Activated CD4-positive, alpha-beta T cell treated with anti-CD3 and anti-CD28 coated beads, Interleukin-2, amount 10 ng/mL, durations not matched to agents 24 days and 14 days (primary cell): Measurements from ENCODE around the gene ATG10. TPM values are rescaled to one million over a fixed set of nuclear protein-coding genes. Genes with fewer than 3 reads are reported as not detected.

ENCODE experiments used
- DNase-seq: peaks from one replicate; pipeline ENCODE4 v3.0.0; 2022
- H3K27ac Mint-ChIP-seq: one replicate; pipeline ENCODE4 v1.8.0; 2022; ENCODE audit warnings: mild to moderate bottlenecking, mixed read lengths
- H3K27me3 Mint-ChIP-seq: one replicate; pipeline ENCODE4 v1.8.0; 2022; ENCODE audit warnings: mixed read lengths
- H3K36me3 Mint-ChIP-seq: one replicate; pipeline ENCODE4 v1.8.0; 2022; ENCODE audit warnings: low read depth, mild to moderate bottlenecking, mixed read lengths
- H3K4me1 Mint-ChIP-seq: one replicate; pipeline ENCODE4 v1.8.0; 2021; ENCODE audit warnings: mixed read lengths
- H3K4me3 Mint-ChIP-seq: one replicate; pipeline ENCODE4 v1.8.0; 2022; ENCODE audit warnings: mild to moderate bottlenecking, moderate library complexity, mixed read lengths
- H3K9me3 Mint-ChIP-seq: one replicate; pipeline ENCODE4 v1.8.0; 2021; ENCODE audit warnings: mixed read lengths
- intact Hi-C: fragments of 100-400 bp; cut with micrococcal nuclease; formaldehyde crosslinking; loops from one replicate; pipeline ENCODE4 v1.15.1; 2023
- total RNA-seq: library from RNA; stranded (reverse); gene quantifications from 2 replicates; pipeline ENCODE4 v1.2.3, GENCODE V29; 2022

Gene ATG10
- total RNA-seq, 1 donor from 2014 or later = 5.9 TPM

DNA sequence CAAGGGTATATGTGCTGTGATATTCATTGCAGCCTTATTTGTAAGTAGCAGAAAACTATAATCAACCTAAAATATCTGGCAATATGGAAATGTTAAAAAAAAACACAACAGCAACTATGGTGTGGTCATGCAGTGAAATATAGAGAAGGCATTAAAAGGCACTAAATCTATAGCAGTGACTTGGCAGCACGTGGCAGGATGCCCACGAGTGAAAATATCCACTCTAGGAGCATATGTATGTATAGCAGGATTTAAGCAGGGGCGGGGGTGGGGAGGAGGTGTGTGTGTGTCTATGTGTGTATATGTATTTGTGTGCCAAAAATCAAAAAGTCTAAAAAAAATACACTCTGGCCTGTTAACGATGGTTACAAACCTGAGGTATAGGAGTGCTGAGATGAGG, 190.8 kb downstream of the ATG10 start:
- no peaks in the 10 kb centered on the region for H3K27me3 Mint-ChIP-seq
- intact Hi-C loops = loop anchor here (10.0 kb wide), 2 partner anchors 188 to 858 kb away; partner anchors contain the start of genes ATG10 and ZCCHC9
- H3K9me3 Mint-ChIP-seq = no peaks in the 10 kb centered on the region
- DNase-seq = no peak
- no peaks in the 10 kb centered on the region for H3K36me3 Mint-ChIP-seq
- peaks cover 3% of the 10 kb centered on the region for H3K4me1 Mint-ChIP-seq
- no peak overlapping the region for H3K27ac Mint-ChIP-seq
- no peak overlapping the region for H3K4me3 Mint-ChIP-seq

DNA sequence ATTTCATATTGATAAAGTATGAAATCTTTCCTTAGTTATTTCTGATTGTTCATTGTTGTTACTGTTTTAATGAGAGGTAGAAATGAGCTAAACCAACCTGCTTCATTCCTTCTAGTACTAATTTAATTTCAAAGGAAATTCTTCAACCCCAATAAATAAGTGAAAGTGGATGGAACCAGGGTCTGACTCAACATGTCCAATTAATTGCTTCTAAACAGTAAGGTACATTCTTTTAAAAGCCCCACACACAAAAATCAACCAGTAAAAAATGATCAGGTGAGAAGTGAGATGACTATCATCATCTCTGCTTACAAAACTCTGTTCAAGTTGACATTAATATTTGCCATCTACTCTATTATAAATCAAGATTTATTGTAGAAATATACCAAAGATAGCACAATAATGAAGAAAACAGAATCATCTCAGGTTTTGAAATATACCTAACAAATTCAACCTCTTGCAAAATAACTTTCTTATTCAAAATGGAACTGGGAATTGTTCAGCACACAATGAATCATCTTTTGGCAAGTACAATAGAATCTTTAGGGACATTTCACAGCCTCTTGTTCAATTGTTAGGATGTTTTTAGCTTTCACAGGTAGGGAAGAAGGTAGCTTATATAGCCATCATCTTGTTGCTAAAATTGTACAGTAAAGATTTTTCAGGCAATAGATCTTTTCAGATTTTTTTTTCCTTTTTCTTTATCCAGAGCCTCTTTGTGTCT, 191.8 kb downstream of the ATG10 start:
- no peak overlapping the region for H3K4me3 Mint-ChIP-seq
- no peaks in the 10 kb centered on the region for H3K36me3 Mint-ChIP-seq
- no peaks in the 10 kb centered on the region for H3K9me3 Mint-ChIP-seq
- no peak for DNase-seq
- H3K27me3 Mint-ChIP-seq = no peaks in the 10 kb centered on the region
- H3K27ac Mint-ChIP-seq = no peak overlapping the region
- intact Hi-C loops = loop anchor here (10.0 kb wide), 2 partner anchors 189 to 859 kb away; partner anchors contain the start of genes ATG10 and ZCCHC9
- H3K4me1 Mint-ChIP-seq = peaks cover 3% of the 10 kb centered on the region

DNA sequence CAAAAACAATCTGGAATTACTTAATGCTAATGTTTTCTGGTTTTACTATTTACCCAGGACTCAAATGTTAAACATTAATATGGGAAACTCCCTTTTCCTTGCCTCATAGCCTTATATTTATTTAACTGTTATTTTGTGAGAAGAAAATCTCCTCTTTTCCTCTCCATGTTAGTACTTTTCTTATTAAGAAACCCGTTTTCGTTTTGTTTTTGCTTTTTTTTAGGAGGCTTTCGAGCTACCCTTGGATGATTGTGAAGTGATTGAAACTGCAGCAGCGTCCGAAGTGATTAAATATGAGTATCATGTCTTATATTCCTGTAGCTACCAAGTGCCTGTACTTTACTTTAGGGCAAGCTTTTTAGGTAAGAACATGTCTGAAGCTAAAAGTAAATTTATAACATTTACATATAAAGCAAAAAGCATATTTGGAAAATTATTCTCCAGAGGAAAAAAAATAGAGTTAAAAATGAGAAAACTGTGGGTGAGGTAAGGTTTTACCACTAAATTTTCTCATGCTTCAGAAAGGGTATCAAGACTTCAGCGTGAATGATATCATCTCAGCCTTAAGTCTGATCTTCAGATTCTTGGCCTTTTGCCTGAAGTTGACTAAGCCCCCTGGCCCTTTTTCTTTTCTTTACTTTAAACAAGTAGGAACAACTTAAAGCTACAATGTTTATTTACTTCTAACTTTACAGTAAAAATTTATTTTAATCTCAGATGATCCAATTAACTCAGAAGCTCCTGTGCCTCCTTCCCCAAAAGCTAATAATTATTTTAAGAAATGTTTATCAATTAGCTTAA, 192.6 kb downstream of the ATG10 start:
- no peaks in the 10 kb centered on the region for H3K36me3 Mint-ChIP-seq
- intact Hi-C loops = loop anchor here (10.0 kb wide), 2 partner anchors 190 to 860 kb away; partner anchors contain the start of genes ATG10 and ZCCHC9
- no peaks in the 10 kb centered on the region for H3K9me3 Mint-ChIP-seq
- H3K27me3 Mint-ChIP-seq = no peaks in the 10 kb centered on the region
- DNase-seq = no peak
- no peak overlapping the region for H3K4me3 Mint-ChIP-seq
- peaks cover 5% of the 10 kb centered on the region for H3K4me1 Mint-ChIP-seq
- no peak overlapping the region for H3K27ac Mint-ChIP-seq

DNA sequence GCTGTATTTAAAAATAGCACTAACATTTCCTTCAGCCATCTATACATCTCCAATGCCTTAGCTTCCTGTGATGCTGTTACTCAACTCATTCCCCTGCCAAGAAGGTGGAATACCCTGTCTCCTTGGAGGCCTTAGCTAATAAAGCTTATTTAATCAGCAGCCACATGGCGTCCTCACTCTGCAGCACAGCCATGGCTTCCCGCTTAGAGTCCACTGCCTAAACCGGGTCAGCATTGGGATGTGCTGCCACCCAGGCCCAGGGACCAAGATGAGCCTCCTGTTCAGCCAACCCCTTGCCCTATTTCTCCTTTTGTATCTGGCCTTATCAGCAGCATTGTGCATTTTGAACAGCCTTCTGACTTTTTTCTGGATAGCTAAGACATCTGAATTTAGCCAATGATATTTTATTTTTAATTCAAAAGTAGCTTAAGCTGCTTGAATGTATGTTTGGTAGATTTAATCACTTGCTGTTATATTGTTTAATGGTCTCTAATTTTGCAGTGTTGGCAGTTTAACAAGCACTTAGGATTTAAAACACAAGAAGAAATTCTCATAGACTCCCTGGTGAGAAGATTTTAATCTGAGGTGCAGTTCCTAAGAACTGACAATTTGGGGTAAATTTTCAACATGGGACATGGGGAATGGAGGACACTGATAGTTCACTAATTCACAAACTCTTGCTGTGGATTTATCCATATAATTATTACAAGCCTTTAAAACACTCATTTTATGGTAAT, 193.3 kb downstream of the ATG10 start:
- no peaks in the 10 kb centered on the region for H3K36me3 Mint-ChIP-seq
- no peaks in the 10 kb centered on the region for H3K27me3 Mint-ChIP-seq
- no peak overlapping the region for H3K27ac Mint-ChIP-seq
- no peak for DNase-seq
- H3K4me3 Mint-ChIP-seq = no peak overlapping the region
- intact Hi-C loops = loop anchor here (5.0 to 10.0 kb wide), 4 partner anchors 190 to 860 kb away; partner anchors contain the start of genes ATG10, SSBP2 and ZCCHC9
- no peaks in the 10 kb centered on the region for H3K9me3 Mint-ChIP-seq
- peaks cover 5% of the 10 kb centered on the region for H3K4me1 Mint-ChIP-seq

DNA sequence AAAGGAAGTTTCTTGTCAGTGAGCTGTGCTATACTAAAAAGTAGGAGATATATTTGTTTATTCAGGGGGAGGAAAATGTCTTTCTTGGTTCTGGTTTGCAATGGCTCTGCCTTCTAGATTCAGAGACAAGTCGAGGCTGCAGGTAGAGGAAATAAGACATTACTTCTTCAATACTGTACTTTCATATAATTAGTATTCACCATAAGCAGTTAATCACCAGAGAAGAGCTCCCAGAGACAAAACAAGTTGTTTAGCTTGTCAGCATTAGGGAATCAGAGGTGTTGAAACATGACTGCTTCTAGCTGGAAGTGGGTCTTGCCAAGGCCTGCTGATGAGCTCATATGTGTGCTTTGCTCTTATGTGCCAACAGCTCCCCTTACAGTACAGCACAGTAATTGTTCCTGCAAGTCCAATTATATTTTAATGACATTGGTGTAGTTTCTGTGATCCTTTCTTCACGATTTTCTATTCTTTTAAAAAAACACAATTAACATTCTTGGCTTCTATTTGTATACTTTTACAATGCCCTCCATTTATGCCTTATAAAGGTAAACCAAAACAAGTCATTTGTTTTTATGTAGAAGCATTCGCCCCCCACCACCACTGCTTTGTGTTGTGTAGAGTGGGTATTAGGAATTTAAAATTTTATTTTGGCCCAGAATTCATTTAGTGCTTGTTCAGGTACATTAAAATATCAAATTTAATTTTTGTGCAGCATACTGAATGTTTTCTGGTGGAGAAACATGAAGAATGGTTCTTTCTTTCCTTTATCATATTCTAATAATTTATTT, 194.1 kb downstream of the ATG10 start:
- no peaks in the 10 kb centered on the region for H3K9me3 Mint-ChIP-seq
- H3K27me3 Mint-ChIP-seq = no peaks in the 10 kb centered on the region
- DNase-seq = peak; percentile 76
- H3K4me1 Mint-ChIP-seq = peaks cover 5% of the 10 kb centered on the region
- no peaks in the 10 kb centered on the region for H3K36me3 Mint-ChIP-seq
- no peak overlapping the region for H3K27ac Mint-ChIP-seq
- intact Hi-C loops = loop anchor here (1.0 to 10.0 kb wide), 6 partner anchors 191 to 861 kb away; partner anchors contain the start of genes ATG10, SSBP2 and ZCCHC9
- no peak overlapping the region for H3K4me3 Mint-ChIP-seq

DNA sequence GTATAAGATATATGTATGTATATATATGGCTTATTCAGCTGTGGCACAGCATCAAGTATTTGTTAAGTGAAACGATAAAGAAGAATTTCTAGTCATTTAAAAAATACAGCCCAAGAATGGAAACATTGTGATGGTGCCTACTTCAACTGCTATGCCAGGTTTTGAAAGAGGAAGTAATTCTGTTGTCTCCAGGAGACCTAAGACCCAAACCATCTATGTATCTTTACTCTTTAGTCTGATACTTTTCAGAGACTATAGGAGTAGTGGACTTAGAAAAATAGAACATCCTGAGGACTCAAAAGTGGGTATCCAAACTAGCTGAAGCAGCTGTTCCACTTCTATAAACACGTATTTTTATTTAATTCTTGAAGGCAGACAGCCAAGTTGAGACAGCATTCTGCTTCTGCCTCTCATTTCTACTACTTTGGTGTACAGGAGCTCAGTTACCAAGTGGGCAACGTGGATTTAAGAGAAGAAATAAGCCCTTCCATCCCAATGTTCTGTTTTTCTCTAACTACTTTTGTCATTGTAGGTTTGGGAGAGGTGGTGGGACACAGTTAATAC, 195.6 kb downstream of the ATG10 start:
- no peak overlapping the region for H3K27ac Mint-ChIP-seq
- H3K27me3 Mint-ChIP-seq = no peaks in the 10 kb centered on the region
- H3K4me3 Mint-ChIP-seq = no peak overlapping the region
- DNase-seq = no peak
- intact Hi-C loops = loop anchor here (2.0 to 10.0 kb wide), 5 partner anchors 193 to 863 kb away; partner anchors contain the start of genes ATG10, SSBP2 and ZCCHC9
- H3K4me1 Mint-ChIP-seq = peaks cover 5% of the 10 kb centered on the region
- no peaks in the 10 kb centered on the region for H3K9me3 Mint-ChIP-seq
- H3K36me3 Mint-ChIP-seq = no peaks in the 10 kb centered on the region

DNA sequence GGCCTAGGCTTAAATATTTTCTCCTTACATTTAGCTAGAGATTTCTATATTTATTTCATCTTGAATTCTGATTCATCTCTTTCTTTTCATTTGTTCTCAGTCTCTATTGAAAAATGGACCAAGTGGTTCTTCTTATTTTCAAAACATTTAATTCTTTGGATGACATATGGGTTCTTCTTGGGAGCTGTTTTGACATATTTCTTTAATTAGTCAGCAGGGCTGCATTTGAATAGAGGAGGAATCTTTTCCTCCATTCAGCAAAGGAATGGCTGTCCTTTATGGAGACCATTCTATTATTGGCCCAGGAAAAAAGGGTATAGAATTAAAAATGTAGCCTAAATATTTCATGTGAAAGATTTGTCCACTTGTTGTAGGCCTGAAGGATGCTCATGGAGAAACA, 196.5 kb downstream of the ATG10 start:
- Mint-ChIP-seq H3K4me3 (no peak overlapping the region), H3K4me1 (peaks cover 5% of the 10 kb centered on the region), H3K27ac (no peak overlapping the region), H3K27me3 (no peaks in the 10 kb centered on the region), H3K36me3 (no peaks in the 10 kb centered on the region), H3K9me3 (no peaks in the 10 kb centered on the region)
- intact Hi-C loops = loop anchor here (5.0 to 10.0 kb wide), 4 partner anchors 193 to 863 kb away; partner anchors contain the start of genes ATG10, SSBP2 and ZCCHC9
- DNase-seq = no peak

DNA sequence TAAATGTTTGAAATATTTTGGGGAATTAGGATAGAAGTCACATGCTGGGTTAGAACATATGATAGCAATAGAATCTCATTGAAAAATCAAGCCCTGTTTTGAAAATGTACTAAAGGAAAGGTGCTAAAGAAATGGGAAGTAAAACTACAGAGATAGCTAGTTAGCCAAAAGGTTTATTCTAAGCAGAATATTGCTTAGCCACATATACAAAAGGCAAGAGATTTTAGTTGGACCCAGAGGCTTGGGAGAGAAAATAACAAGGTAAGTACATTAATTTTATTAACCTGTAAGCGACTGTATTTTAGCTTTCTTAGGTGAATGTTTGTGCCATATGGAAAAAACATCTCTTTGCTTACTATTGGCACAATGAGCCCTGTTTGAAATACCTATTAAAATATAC, 198.1 kb downstream of the ATG10 start:
- H3K27ac Mint-ChIP-seq = no peak overlapping the region
- DNase-seq = no peak
- no peak overlapping the region for H3K4me3 Mint-ChIP-seq
- no peaks in the 10 kb centered on the region for H3K9me3 Mint-ChIP-seq
- intact Hi-C loops = loop anchor here (5.0 to 10.0 kb wide), 5 partner anchors 195 to 1395 kb away; partner anchors contain the start of genes ATG10, SSBP2 and ZCCHC9
- H3K4me1 Mint-ChIP-seq = peaks cover 5% of the 10 kb centered on the region
- no peaks in the 10 kb centered on the region for H3K36me3 Mint-ChIP-seq
- no peaks in the 10 kb centered on the region for H3K27me3 Mint-ChIP-seq

DNA sequence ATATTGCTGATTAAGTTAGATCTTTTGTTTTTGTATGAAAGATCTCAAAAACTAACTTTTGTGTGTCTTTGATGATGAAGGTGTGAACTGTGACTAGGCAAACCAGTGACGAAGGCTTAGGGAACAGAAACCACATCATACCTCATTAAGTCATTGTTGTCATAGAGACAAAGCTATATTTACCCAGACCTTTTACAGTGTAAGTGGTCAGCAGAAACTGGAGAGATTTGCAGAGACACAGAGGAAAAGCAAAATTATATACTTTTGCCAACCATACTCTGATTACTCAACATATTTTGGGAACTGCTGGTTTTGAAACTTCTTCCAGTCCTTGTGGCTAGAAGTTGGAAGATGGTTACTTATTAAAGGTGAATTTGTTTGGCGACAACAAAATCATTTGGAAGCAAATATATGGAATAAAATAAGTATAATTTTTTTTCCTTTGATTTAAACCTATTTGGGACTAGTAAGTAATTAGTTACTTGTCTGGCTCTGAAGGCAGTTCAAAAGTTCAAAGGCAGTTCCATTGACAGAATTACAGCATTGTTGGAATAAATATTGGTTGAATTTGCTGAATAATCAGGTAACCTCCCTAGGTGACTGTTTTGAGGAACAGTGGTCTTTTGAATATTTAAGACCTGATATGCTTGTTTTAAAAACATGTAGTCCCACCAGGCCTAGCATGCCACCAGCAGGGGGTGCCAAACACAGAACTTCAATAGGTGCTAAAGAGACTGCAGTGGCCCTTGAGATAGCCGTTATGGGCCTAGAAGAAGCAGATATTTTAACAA, 202.5 kb downstream of the ATG10 start:
- Mint-ChIP-seq H3K4me3 (no peak overlapping the region), H3K27me3 (no peaks in the 10 kb centered on the region), H3K27ac (no peak overlapping the region), H3K4me1 (peaks cover 3% of the 10 kb centered on the region), H3K9me3 (no peaks in the 10 kb centered on the region), H3K36me3 (no peaks in the 10 kb centered on the region)
- DNase-seq = peak; percentile 86
- intact Hi-C loops = loop anchor here (1.0 to 10.0 kb wide), 2 partner anchors 51 to 1390 kb away; no protein-coding TSS in a partner anchor

DNA sequence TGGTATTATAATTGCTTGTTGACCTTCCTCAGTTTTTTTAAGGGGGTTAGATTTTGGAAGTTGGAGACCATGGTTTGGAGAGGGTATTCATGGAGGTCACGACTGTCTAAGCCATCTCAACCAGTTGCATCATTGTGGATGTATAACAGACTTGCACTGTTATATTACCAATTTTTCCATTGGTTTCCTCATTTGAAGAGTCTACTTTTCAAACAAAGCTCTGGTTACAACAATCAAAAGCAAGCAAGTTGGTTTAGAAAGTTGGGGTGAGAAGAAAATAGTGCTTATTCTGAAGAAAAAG, 203.0 kb downstream of the ATG10 start:
- Mint-ChIP-seq H3K27ac (no peak overlapping the region), H3K4me3 (no peak overlapping the region), H3K36me3 (no peaks in the 10 kb centered on the region), H3K4me1 (peaks cover 3% of the 10 kb centered on the region), H3K27me3 (no peaks in the 10 kb centered on the region), H3K9me3 (no peaks in the 10 kb centered on the region)
- no peak for DNase-seq
- intact Hi-C loops = loop anchor here (1.0 to 10.0 kb wide), 2 partner anchors 50 to 1390 kb away; no protein-coding TSS in a partner anchor

DNA sequence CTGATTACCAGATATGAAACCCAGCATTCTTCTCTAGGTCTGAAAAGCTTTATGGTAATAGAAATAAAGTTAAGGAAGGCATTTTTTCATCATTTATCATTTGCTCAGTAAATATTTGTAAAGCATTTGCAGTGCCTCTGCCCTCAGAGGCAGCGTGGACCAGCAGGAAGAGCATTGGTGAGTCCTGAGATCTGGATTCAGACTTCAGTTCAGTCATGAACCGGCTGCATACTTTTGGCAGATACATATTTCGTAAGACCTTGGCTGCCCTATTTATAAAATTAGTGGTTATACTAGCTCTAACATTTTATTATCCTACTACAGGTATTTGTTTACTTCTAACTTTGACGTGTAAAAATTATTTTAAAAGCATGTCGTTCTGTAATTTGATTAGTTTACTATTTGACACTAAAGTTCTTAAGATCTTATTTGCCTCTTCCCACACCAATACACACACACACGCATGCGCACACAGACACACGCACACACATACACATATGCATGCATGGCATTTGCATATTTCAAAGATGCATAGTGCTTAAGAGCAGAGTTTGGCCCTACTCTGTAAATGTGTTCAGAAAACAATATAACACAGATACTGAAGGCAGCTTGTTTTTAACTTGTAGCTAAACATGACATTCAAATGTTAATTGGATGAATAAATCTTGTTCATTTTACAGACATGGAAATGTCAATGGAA, 204.4 kb downstream of the ATG10 start:
- DNase-seq = no peak
- H3K36me3 Mint-ChIP-seq = no peaks in the 10 kb centered on the region
- H3K27ac Mint-ChIP-seq = no peak overlapping the region
- no peak overlapping the region for H3K4me3 Mint-ChIP-seq
- intact Hi-C loops = loop anchor here (10.0 kb wide), 1 partner anchor 1389 kb away; no protein-coding TSS in a partner anchor
- H3K27me3 Mint-ChIP-seq = no peaks in the 10 kb centered on the region
- peaks cover 3% of the 10 kb centered on the region for H3K4me1 Mint-ChIP-seq
- H3K9me3 Mint-ChIP-seq = no peaks in the 10 kb centered on the region
